HG02610 (cell line): ENCODE measurements around the gene ZFP90.
"Not testable (repeated sequence)": the region's sequence is repeated elsewhere in the genome, so short reads cannot be mapped to it uniquely, and the experiment has no call there.

Source experiments
- ATAC-seq: cut with Tn5 transposase; IDR thresholded peaks from one replicate; pipeline ENCODE4 v1.9.1; 2021; ENCODE audit warnings: mild to moderate bottlenecking, moderate library complexity; ENCODE audit not compliant: unreplicated experiment

Gene ZFP90

DNA sequence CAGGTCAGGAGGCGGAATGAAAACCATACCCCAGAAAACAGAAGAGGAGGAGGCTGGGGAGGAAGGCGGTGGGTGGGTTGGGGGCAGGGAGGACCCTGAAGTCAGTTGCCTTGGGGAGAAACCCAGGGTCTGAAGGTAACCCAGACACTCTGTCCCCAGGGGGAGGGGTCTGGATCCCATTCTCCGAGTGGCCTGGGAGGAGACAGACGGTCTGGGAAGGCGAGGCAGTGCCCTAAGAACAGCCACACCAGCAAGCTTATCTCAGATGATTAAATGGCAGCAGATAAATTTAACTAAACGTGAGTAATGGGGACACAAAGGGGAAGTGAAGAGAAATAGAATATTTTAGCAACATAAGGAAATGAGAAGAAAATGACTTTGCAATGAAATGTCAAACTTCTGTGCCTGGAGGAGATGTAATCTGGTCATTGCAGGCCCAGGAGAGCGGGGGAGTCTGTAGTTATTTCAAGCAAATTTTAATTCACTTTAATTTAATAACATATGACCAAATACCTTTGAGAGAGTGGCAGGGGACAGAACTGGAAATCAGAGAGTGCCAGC lies 21.4 kb upstream of the ZFP90 start:
- no peak for ATAC-seq

DNA sequence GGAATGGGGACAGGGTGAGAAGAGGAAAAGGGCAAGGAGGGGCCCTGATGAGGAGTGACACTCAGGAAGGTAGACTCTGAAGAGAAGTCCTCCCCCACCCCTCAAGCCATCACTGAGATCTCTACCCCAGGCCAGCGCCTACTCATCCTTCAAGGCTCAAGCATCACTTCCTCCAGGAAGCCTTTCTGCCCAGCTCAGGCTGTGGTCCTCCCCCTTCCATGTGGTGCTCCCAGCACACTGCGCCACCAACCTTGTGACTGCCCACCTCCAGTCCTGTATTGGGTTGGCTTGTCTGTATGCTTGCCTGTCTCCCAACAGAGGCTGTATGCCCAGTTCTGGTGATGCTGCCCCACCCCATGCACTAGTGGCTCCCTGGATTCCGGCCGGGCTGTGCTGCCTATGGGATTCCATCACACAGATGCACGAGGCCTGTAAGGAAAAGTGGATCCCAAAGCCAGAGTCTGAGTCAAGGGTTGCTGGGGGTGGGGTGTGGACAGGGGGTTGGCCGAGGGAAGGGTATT lies 19.8 kb upstream of the ZFP90 start:
- ATAC-seq: no peak

DNA sequence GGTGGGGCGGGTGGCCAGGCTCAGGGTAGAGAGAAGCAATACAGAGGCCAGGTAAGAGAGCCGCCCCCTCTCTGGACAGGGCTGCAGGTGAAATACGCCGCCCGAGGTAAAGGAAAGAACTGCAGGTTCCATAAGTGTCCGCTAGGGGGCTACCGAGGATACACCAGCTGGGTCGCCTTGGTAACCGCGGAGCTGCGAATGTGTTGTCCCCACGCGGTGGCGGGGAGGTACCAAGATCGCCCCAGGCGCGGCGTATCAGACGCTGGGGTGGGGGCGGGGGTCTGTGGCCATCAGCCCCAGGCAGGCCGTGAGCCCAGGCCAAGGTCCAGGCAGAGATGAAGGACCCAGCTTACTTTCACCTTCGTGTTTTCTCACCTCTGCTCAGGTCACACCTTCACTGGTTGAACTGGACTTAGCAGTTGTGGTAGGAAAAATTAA lies 18.4 kb upstream of the ZFP90 start:
- ATAC-seq: peak; percentile 58

DNA sequence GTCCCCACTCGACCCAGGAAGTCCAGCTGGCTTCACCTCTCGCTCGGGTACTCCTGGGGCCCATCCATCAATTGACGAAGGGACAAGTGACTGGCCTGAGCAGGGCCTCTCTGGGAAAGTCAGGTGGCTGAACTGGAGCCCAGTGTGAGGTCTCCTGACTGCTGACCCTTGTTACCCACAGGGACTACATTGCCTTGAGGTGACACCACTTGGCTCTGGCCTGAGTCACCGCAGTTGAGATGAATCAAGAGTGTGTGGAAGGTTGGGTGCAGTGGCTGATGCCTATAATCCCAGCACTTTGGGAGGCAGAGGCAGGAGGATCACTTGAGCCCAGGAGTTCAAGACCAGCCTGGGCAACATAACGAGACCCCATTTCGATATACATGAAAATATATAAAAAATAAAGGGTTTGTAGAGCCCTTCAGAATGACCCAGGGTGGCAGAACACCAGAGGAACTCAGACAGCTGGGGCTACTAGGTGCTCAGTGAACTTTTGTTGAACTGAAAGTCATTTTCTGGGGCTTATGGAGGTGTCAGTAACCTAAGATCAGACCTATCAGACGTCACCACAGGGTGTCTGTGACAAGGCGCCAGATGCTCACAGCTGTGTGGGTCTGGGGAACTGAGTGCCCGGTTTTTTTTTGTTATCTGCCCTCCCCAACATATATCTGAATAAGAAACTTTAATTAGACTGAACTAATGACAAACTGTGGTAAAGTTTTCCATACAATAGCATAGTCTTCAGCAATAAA lies 14.8 kb upstream of the ZFP90 start:
- ATAC-seq: no peak

DNA sequence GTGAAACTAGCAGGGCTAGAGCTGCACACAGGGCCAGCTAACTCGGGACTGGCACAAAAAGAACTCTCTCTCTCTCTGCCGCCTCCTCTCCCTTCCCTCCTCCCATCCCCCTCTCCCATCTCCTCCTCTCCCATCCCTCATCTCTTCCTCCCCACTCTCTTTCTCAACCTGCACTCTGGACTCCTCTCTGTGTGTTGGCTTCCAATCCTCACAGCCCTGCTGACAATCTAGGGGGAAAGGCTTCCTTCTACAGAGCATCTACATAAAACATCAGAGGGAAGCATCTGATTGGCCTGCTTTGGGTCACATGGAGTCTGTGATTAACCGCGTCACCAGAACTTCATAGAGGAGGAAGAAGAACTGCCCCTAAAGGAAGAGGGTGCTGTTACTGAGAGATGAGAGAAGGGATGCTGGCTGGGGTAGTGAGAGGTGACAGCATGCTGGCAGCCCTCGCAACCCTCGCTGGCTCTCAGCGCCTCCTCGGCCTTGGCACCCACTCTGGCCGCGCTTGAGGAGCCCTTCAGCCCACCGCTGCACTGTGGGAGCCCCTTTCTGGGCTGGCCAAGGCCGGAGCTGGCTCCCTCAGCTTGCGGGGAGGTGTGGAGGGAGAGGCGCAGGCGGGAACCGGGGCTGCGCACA lies 12.8 kb upstream of the ZFP90 start:
- ATAC-seq: no peak

DNA sequence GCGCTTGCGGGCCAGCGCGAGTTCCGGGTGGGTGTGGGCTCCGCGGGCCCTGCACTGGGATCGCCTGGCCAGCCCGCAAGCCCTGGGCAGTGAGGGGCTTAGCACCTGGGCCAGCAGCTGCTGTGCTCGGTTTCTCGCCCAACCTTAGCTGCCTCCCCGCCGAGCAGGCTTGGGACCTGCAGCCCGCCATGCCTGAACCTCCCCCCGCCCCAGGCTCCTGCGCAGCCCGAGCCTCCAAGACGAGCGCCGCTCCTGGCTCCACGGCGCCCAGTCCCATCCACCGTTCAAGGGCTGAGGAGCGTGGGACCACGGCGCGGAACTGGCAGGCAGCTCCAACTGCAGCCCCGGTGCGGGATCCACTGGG lies 12.3 kb upstream of the ZFP90 start:
- ATAC-seq: no peak

DNA sequence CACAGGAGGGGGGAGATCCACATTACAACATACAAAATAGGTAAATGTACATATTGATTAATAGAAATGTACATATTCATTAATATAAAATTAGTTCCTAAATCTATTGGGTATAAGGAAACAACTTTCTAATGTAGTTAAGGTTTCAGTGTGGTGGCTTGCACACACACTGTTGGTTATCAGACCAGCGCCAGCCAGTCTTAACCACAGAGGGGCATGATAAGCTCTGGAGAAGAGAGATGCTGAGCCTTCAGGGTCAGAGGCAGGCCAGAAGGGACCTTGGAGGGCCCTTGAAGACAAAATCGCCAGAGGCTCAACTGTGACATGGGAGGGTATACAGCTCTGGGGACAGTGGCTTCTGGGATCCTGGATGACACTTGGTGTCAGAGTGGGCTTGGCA lies 10.9 kb upstream of the ZFP90 start:
- no peak for ATAC-seq

DNA sequence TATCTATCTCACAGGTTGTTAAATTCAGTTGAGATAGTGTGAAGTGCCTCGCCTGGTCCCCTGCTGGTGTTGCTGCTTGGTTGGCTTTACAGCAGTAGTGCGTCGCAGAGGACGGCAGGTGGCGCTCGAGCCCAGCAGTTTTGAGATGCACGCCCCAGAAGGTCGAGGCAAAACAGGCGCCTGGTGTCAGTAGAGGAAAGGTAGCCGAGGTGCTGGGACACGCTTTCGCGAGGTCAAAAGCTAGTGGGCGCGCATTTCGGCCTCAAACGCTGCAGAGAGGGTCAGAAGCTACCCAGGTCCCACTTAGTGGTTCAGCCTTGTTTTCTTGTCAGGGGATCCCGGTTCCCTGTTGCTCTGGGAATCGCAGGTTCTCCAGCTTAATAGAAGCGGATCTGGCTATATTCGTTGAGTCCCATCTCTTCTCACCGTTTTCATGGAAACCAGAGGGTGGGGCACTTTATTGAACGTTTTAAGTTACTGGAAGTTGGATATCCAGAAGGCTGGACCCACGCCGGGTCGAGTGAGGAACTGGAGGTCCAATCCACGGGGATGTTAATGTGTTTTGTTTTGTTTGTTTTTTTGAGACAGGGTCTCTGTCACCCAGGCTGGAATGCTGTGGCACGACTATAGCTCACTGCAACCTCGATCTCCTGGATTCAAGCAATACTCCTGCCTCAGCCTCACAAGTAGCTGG lies 10.3 kb upstream of the ZFP90 start:
- ATAC-seq: peak; percentile 76

DNA sequence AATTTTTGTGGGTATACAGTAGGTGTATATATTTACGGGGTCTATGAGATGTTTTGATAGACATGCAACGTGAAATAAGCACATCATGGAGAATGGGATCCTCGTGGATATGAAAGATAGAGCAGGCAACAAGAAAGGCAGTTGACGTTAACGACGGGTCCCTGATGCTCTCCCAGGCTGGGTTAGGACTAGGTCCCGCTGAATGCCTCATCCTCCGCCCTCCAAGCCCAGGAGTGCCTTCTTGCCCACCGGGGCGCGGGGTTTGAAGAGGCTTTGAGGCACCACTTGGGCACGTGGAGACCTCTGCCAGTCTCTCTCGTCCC lies 9.5 kb upstream of the ZFP90 start:
- peak; percentile 11 for ATAC-seq

DNA sequence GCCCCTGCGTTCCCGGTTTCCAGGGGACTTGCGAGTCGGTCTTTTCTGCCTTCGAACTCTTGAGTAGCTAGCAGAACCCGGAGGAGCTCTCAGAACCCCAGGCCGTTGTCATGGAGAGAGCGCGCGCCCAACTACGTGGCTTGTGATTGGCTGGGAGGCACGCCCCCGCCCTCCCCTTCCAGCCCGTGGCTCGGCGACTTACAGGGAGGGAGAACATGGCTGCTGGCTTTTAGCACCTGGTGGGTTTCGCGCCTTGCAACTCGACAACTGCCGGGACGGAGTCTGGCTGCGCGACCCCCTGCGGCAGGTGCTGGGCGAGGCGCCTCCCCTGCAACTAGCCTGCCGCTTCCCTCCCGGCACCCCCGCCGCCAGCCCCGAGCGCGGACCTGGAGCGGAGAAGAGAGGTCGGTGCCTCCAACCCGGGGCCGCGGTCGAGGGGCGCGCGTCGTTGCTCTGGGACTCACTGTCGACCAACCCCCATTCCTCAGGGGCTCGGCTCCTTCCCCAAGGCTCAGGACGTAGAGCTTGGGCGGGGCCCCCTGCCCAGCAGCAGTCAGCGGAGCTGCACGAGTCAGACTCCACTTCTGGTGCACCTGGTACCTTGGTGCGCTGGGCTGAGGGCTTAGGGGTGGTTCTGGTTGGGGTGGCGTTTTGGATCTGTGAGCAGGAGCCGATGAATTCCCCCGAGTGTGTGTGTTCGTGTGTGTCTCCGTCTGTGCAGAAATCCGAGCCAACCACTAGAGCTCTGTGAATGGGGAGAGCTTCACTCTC lies 9.0 kb upstream of the ZFP90 start:
- peak; percentile 86 for ATAC-seq

DNA sequence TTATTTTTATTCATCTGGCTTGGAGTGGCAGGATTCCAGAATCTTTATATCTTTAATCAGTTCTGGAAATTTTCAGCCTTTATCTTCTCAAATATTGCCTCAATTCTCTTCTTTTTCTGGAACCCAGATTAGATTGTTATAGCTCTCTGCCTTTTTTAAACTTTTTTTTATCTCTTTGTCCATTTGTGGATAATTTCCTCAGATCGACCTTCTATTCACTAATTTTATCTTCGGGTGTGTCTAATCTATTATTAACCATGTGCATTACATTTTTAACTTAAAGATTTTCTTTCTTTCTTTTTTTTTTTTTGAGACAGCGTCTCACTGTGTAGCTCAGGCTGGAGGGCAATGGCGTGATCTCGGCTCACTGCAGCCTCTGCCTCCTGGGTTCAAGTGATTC lies 5.2 kb upstream of the ZFP90 start:
- ATAC-seq: no peak

DNA sequence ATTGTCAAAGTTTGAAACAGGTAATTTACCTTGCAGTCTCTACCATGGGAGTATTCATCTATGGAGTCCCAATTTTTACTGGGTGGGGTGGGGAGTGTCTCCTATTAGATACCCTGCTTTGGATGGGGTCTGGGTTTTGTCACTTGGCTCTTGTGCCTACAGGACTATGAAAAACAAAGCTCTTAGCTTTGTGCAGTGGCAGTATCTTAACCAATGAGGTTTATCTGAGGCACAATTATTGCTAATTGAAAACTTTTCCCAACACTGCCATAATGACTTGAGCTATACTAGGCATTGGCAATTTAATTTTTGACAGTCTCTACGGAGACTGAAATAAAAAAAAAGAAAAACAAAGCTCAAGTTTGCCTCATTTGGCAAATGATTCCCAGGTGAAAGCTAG lies 3.8 kb upstream of the ZFP90 start:
- no peak for ATAC-seq

DNA sequence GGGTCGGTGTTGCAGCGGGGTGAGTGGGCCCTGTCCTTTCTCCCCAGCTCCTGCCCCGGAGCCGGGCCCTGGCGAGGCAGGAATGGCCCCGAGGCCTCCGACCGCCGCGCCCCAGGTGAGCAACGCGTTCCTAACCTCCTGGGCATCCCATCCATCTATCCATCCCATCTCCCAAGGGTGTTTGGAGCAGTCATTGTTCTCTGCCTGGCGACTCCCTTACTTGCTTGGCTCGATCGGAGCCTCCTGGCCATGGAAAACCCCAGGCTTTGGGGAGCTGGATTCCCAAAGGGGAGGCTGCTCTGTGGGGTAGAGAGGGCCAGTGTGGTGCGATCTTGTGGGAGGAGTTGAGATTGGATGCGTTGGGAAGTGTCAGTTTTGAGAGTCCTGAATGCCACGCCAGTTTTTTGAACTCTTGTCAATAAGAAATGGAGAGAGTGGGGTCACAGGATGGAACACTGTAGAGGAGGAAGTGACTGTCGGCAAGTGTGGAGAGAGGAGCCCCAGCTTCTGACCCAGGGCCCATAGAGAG lies 684 bp downstream of the ZFP90 start:
- peak; percentile 15 for ATAC-seq

DNA sequence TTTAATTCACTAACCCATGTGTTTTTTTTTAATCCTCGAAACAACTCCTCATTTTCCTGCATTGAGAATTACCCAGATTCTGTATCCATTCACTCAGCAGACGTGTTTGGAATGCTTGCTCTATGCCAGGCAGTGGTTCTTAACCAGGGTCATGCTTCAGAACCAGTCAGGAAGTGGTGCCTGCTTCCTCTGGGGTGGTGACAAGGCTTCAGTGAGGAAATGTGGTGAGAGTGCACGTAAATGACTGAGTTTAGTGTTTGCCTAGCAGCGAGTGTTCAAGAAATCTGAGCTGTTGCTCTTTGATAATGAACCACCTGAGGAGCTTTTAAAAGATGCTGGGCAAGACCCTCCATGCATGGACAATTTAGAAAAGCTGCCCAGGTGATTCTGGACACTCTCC lies 9.9 kb downstream of the ZFP90 start:
- no peak for ATAC-seq

DNA sequence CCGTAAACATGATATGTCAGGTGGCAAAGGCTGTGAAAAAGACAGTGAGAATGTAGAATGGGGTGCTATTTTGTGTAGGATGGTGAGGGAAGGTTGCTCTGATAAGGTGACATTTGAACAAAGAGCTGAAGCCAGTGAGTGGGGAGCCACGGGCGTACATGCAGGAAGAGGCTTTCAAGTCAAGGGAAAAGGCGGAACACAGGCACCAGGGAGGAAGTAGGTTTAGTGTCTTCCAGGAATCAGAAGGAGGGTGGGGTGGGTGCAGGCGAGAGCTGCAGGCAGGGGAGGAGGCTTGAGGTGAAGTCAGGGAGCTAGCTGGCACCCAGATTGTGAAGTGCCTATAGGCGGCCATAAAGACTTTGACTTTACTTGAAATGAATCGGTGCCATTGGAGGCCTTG lies 14.1 kb downstream of the ZFP90 start:
- no peak for ATAC-seq

DNA sequence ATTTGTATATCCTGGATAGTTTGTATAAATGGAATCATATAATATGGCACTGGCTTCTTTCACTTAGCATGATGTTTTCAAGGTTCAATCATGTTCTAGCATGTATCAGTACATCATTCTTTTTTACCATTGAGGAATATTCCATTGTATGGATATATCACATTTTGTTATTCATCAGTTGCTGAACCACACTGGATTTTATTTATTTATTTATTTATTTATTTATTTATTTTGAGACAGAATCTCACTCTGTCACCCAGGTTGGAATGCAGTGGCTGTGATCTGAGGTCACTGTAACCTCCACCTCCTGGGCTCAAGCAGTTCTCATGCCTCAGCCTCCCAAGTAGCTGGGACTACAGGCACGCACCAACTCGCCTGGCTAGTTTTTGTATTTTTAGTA lies 21.2 kb downstream of the ZFP90 start:
- not testable (repeated sequence) for ATAC-seq

DNA sequence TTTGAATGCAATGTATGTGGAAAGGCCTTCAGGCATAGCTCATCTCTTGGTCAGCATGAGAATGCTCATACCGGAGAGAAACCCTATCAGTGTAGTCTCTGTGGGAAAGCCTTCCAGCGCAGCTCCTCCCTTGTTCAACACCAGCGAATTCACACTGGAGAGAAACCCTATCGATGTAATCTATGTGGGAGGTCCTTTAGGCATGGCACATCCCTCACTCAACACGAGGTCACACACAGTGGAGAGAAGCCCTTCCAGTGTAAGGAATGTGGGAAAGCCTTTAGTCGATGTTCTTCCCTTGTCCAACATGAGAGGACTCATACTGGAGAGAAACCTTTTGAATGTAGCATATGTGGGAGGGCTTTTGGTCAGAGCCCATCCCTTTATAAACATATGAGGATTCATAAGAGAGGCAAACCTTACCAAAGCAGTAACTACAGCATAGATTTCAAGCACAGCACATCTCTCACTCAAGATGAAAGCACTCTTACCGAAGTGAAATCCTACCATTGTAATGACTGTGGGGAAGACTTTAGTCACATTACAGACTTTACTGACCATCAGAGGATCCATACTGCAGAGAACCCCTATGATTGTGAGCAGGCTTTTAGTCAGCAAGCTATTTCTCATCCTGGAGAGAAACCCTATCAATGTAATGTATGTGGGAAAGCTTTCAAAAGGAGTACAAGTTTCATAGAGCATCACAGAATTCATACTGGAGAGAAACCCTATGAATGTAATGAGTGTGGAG lies 24.7 kb downstream of the ZFP90 start:
- no peak for ATAC-seq

DNA sequence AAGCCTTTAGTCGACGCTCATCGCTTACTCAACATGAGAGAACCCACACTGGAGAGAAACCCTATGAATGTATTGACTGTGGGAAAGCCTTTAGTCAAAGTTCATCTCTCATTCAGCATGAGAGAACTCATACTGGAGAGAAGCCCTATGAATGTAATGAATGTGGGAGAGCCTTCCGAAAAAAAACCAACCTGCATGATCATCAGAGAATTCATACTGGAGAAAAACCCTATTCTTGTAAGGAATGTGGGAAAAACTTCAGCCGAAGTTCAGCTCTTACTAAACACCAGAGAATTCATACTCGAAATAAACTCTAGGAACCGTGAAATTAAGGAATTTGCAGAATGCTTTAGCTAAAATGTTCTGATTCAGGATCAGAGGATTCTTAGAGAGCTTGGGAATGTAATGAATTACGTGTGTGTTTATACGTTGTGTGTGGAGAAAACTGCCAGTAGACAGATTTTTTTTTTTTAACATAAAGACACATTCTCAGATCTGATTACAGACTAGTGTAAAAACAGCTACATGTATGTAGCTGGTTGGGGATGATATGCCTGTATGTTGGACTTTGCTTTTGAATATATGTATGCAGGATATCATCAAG lies 25.4 kb downstream of the ZFP90 start:
- ATAC-seq: no peak

DNA sequence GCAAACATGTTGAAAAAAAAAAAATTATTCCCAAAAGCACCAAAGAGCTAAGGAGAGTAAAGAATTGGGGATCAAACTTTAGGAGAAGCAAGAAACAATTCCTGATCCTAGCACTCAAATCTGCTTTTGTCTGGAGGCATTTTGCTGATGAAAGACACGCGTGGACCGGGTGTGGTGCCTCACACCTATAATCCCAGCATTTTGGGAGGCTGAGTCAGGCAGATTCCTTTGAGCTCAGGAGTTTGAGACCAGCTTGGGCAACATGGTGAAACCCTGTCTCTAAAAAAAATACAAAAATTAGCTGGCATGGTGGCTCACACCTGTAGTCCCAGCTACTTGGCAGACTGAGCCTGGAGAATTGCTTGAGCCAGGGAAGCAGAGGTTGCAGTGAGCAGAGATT lies 35.4 kb downstream of the ZFP90 start:
- no peak for ATAC-seq

DNA sequence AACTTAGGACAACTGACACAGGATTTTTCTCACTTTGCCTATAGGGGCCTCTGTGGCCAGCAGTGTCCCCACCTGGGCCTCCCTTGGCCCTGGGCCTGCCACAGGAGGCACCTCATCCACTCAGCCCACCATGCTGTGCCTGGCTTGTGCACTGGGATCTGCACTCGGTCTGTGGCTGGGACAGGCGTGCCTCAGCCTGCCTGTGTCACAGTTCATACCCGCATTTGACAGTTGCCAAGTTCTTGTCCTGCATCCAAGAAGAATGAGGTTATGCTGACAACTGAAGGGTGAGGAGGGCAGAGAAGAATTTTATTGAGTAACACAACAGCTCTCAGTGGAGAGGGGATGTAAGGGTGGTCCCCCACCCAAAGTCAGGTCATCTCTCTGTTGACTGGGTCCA lies 36.0 kb downstream of the ZFP90 start:
- ATAC-seq: no peak
